CD4-positive, alpha-beta T cell treated with Interleukin-17A for 1 hour (primary cell): ENCODE results near the gene RAPH1.

Experiments
- DNase-seq: peaks from one replicate; pipeline ENCODE4 v3.0.0-alpha.2; 2020

Gene RAPH1

GRCh38 chr2:203535078-203535783 lies at the start of gene RAPH1:
RAPH1 (minus strand) TSS chr2:203535301; CDS start chr2:203495353, 39,948 bp downstream.
- DNase-seq, result peak; percentile 54

- DNase-seq, result no peak
Measured at GRCh38 chr2:203584784-203585183, 49.7 kb upstream of the RAPH1 start.

GRCh38 chr2:203583701-203584100 lies 48.6 kb upstream of the RAPH1 start:
- no peak for DNase-seq

- no peak for DNase-seq
Measured at GRCh38 chr2:203583084-203583695, 48.1 kb upstream of the RAPH1 start.

- no peak for DNase-seq
Measured at GRCh38 chr2:203582468-203582867, 47.4 kb upstream of the RAPH1 start.

- DNase-seq, result no peak
Measured at GRCh38 chr2:203580844-203581243, 45.7 kb upstream of the RAPH1 start.

- DNase-seq, result no peak
Measured at GRCh38 chr2:203579730-203580129, 44.6 kb upstream of the RAPH1 start.

GRCh38 chr2:203578759-203579643 lies 43.9 kb upstream of the RAPH1 start:
- DNase-seq, result no peak

- no peak for DNase-seq
Measured at GRCh38 chr2:203574824-203575223, 39.7 kb upstream of the RAPH1 start.

- no peak for DNase-seq
Measured at GRCh38 chr2:203572316-203572715, 37.2 kb upstream of the RAPH1 start.

- DNase-seq, result peak; percentile 3
Measured at GRCh38 chr2:203569677-203570316, 34.7 kb upstream of the RAPH1 start.

GRCh38 chr2:203567691-203568090 lies 32.6 kb upstream of the RAPH1 start:
- DNase-seq, result no peak

GRCh38 chr2:203566161-203566560 lies 31.1 kb upstream of the RAPH1 start:
- no peak for DNase-seq

- DNase-seq, result no peak
Measured at GRCh38 chr2:203565076-203565475, 30.0 kb upstream of the RAPH1 start.

- no peak for DNase-seq
Measured at GRCh38 chr2:203562268-203562667, 27.2 kb upstream of the RAPH1 start.

- DNase-seq, result no peak
Measured at GRCh38 chr2:203559641-203560040, 24.5 kb upstream of the RAPH1 start.

GRCh38 chr2:203553784-203554183 lies 18.7 kb upstream of the RAPH1 start:
- no peak for DNase-seq

GRCh38 chr2:203551778-203552177 lies 16.7 kb upstream of the RAPH1 start:
- DNase-seq, result no peak

- no peak for DNase-seq
Measured at GRCh38 chr2:203550266-203550665, 15.2 kb upstream of the RAPH1 start.

- no peak for DNase-seq
Measured at GRCh38 chr2:203549406-203549805, 14.3 kb upstream of the RAPH1 start.

- DNase-seq, result no peak
Measured at GRCh38 chr2:203548887-203549286, 13.8 kb upstream of the RAPH1 start.

GRCh38 chr2:203547356-203547755 lies 12.3 kb upstream of the RAPH1 start:
- no peak for DNase-seq

- no peak for DNase-seq
Measured at GRCh38 chr2:203544402-203544801, 9.3 kb upstream of the RAPH1 start.
